HL-60 (cell line): ENCODE results near the gene SMARCAL1.

ENCODE experiments used
- DNase-seq, 2 experiments: peaks; one replicate each; pipeline ENCODE4 v3.0.0-alpha.2; 2010 to 2020; ENCODE audit warnings: low read depth in 1 of 2, low spot score in 1 of 2
- H3K27ac ChIP-seq: fragments of 250-450 bp; sonication (Bioruptor Pico); replicated peaks from 2 replicates; pipeline ENCODE4 v1.5.1; 2020; ENCODE audit warnings: mild to moderate bottlenecking, moderate library complexity
- H3K27me3 ChIP-seq: fragments of 250-450 bp; sonication (Bioruptor Pico); 2 replicates; pipeline ENCODE4 v1.5.1; 2021; ENCODE audit warnings: mild to moderate bottlenecking, moderate library complexity; ENCODE audit not compliant: insufficient read depth, poor library complexity, severe bottlenecking
- H3K4me3 ChIP-seq: replicated peaks from 2 replicates; pipeline ENCODE4 v1.5.1; 2011; ENCODE audit warnings: mild to moderate bottlenecking, control low read depth, low read length; ENCODE audit not compliant: insufficient read depth
- GABPA ChIP-seq: IDR thresholded peaks from 2 replicates; pipeline ENCODE4 v1.6.1; 2012; ENCODE audit warnings: low read depth
- POLR2AphosphoS5 ChIP-seq: IDR thresholded peaks from 2 replicates; pipeline ENCODE4 v1.6.1; 2012; ENCODE audit warnings: low read depth
- SPI1 ChIP-seq: IDR thresholded peaks from 2 replicates; pipeline ENCODE4 v1.6.1; 2012; ENCODE audit warnings: low read depth, mild to moderate bottlenecking, borderline replicate concordance
- TF ChIP-seq, protein P1 (sequence below): IDR thresholded peaks from 2 replicates; pipeline ENCODE4 v1.6.1; 2012; ENCODE audit warnings: low read depth; ENCODE audit not compliant: insufficient replicate concordance
- TF ChIP-seq, protein P2 (sequence below): IDR thresholded peaks from one replicate; pipeline ENCODE4 v1.5.1; 2011; ENCODE audit warnings: low read length, control low read depth, inconsistent platforms; ENCODE audit not compliant: insufficient read depth

Gene SMARCAL1

DNA sequence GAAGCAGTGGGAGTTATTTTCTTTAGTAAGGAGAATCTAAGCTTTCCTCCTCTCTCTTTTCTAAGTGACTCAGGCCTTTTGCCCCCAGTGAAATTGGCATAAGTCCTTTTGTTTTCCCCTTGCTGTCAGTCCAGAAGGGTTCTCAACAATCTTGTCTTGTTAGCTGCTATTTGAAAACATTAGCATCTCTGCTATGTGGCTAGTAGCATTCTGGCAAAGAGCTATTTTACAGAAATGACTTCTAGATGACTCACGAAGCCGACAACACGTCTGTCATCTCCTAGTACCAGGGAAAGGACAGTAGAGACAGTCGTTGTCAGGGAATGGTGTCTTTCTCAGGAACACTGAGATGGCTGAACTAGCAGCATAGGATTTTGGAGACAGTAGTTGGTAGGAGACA is 14.7 kb downstream of the SMARCAL1 start:
- Histone ChIP-seq H3K27ac (no peak overlapping the region), H3K27me3 (no peaks in the 10 kb centered on the region), H3K4me3 (no peak overlapping the region)
- TF ChIP-seq GABPA (no peak), POLR2AphosphoS5 (no peak), SPI1 (no peak)
- TF ChIP-seq, protein P1, sequence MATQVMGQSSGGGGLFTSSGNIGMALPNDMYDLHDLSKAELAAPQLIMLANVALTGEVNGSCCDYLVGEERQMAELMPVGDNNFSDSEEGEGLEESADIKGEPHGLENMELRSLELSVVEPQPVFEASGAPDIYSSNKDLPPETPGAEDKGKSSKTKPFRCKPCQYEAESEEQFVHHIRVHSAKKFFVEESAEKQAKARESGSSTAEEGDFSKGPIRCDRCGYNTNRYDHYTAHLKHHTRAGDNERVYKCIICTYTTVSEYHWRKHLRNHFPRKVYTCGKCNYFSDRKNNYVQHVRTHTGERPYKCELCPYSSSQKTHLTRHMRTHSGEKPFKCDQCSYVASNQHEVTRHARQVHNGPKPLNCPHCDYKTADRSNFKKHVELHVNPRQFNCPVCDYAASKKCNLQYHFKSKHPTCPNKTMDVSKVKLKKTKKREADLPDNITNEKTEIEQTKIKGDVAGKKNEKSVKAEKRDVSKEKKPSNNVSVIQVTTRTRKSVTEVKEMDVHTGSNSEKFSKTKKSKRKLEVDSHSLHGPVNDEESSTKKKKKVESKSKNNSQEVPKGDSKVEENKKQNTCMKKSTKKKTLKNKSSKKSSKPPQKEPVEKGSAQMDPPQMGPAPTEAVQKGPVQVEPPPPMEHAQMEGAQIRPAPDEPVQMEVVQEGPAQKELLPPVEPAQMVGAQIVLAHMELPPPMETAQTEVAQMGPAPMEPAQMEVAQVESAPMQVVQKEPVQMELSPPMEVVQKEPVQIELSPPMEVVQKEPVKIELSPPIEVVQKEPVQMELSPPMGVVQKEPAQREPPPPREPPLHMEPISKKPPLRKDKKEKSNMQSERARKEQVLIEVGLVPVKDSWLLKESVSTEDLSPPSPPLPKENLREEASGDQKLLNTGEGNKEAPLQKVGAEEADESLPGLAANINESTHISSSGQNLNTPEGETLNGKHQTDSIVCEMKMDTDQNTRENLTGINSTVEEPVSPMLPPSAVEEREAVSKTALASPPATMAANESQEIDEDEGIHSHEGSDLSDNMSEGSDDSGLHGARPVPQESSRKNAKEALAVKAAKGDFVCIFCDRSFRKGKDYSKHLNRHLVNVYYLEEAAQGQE: no peak
- TF ChIP-seq, protein P2, sequence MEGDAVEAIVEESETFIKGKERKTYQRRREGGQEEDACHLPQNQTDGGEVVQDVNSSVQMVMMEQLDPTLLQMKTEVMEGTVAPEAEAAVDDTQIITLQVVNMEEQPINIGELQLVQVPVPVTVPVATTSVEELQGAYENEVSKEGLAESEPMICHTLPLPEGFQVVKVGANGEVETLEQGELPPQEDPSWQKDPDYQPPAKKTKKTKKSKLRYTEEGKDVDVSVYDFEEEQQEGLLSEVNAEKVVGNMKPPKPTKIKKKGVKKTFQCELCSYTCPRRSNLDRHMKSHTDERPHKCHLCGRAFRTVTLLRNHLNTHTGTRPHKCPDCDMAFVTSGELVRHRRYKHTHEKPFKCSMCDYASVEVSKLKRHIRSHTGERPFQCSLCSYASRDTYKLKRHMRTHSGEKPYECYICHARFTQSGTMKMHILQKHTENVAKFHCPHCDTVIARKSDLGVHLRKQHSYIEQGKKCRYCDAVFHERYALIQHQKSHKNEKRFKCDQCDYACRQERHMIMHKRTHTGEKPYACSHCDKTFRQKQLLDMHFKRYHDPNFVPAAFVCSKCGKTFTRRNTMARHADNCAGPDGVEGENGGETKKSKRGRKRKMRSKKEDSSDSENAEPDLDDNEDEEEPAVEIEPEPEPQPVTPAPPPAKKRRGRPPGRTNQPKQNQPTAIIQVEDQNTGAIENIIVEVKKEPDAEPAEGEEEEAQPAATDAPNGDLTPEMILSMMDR: no peak
- no peak for DNase-seq

DNA sequence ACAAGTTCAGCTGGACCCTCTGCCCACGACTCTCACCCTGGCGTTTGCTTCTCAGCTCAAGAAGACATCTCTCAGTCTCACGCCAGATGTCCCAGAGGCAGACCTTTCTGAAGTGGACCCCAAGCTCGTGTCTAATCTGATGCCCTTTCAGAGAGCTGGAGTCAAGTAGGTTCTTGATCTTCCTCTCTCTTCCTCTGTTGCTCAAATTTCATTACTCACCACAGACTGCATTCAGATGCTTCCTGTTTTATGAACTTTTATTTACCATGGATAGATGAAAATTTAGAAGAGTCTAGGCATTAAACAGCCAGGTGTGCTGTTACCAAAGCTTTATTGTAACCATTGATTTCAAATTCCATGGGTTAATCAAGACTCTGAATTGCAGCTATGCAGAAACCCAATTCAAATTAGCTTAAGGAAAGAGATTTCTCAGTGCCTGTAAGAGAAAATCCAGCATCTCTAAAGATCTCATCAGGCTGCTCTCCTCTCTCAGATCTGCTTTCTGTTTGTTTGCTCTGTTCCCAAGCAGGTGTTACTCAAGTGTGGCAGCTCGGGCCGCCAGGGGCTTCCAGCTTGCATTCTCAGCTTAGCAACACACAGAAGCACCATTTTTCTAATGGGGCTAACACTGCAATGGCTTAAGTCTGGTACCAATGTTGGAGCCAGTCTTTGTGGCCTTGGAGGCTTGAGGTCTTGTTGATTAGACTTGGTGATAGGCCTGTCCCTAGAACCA is 16.5 kb downstream of the SMARCAL1 start:
- H3K27ac ChIP-seq: peak overlapping the region; percentile 51
- TF ChIP-seq POLR2AphosphoS5: no peak
- no peak for TF ChIP-seq GABPA
- TF ChIP-seq, protein P2: no peak
- TF ChIP-seq, protein P1: no peak
- peak; percentile 53; the same call in 1 of the 2 replicates for TF ChIP-seq SPI1
- DNase-seq: peak in 1 of 2 experiments; percentile 35
- H3K27me3 ChIP-seq: no peaks in the 10 kb centered on the region
- H3K4me3 ChIP-seq: no peak overlapping the region

DNA sequence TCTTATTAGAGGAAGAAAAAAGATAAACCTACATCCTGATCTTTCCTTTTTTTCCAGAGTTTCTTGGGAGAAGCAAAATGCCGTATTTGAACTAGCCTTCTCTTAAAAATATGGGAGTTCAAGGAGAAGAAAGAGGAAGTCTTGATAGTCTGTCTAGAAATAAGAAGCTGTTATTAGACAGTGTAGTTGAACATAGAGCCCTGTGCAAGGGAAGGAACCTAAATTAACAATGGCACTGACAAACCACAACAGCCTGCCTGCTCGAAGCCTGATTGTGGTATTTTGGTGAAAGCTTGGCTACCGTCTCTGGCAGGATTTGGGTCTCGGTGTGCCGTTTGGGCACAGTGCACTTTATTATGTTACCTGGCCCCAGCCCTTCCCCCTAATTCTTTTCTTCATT is 17.1 kb downstream of the SMARCAL1 start:
- TF ChIP-seq, protein P2: no peak
- TF ChIP-seq SPI1: peak; percentile 93
- H3K27me3 ChIP-seq: no peaks in the 10 kb centered on the region
- DNase-seq: peak in 1 of 2 experiments; percentile 37
- peak overlapping the region; percentile 51 for H3K27ac ChIP-seq
- H3K4me3 ChIP-seq: no peak overlapping the region
